Fibroblast of mammary gland (primary cell): ENCODE data around the gene MARCKSL1.
A peak's percentile ranks its signal among the peaks of the same experiment; 100 is the strongest.

Experiments
- DNase-seq: peaks from one replicate; pipeline ENCODE4 v3.0.0-alpha.2; 2010; ENCODE audit warnings: low read depth
- H3K4me3 ChIP-seq: 2 replicates; pipeline ENCODE4 v1.5.1; 2011; ENCODE audit warnings: low read depth, mild to moderate bottlenecking, low read length, moderate library complexity; ENCODE audit not compliant: control insufficient read depth
- CTCF ChIP-seq: conservative IDR thresholded peaks from 2 replicates; pipeline ENCODE4 v1.5.1; 2011; ENCODE audit warnings: low read depth, low read length, inconsistent platforms; ENCODE audit not compliant: control insufficient read depth, insufficient read depth

Gene MARCKSL1

GRCh38 chr1:32321712-32322291, 14.2 kb downstream of the MARCKSL1 start:
- no peak for DNase-seq
- H3K4me3 ChIP-seq: no peak overlapping the region
- no peak for TF ChIP-seq CTCF

- no peak for TF ChIP-seq CTCF
- DNase-seq: no peak
- H3K4me3 ChIP-seq: no peak overlapping the region
Measured at GRCh38 chr1:32318127-32318869, 17.7 kb downstream of the MARCKSL1 start.

GRCh38 chr1:32316903-32317277, 19.1 kb downstream of the MARCKSL1 start:
- H3K4me3 ChIP-seq: no peak overlapping the region
- TF ChIP-seq CTCF: no peak
- DNase-seq: no peak

- TF ChIP-seq CTCF: no peak
- no peak overlapping the region for H3K4me3 ChIP-seq
- no peak for DNase-seq
Measured at GRCh38 chr1:32311709-32312393, 24.2 kb downstream of the MARCKSL1 start.

- no peak overlapping the region for H3K4me3 ChIP-seq
- no peak for TF ChIP-seq CTCF
- no peak for DNase-seq
Measured at GRCh38 chr1:32309960-32310359, 26.1 kb downstream of the MARCKSL1 start.

GRCh38 chr1:32307324-32307723, 28.7 kb downstream of the MARCKSL1 start:
- peak; percentile 63 for DNase-seq
- no peak overlapping the region for H3K4me3 ChIP-seq
- no peak for TF ChIP-seq CTCF

- no peak for TF ChIP-seq CTCF
- H3K4me3 ChIP-seq: no peak overlapping the region
- no peak for DNase-seq
Measured at GRCh38 chr1:32305310-32305709, 30.7 kb downstream of the MARCKSL1 start.
